Adrenal gland (tissue), 5 donors: ENCODE data around the gene ST6GALNAC3.
"Not testable (repeated sequence)": the region's sequence is repeated elsewhere in the genome, so short reads cannot be mapped to it uniquely, and the experiment has no call there.

Experiments used
- CTCF ChIP-seq, 6 experiments: fragments of 450-650 bp in 4 of 6; fragments of 200-600 bp in 2 of 6; sonication (generic) in 1 of 6; IDR thresholded peaks; 1 replicate in 5 of 6; 2 replicates in 1 of 6; pipeline versions ENCODE4 v1.5.1 to v1.8.0; 2016 to 2021; ENCODE audit warnings: antibody characterized with exemption in 6 of 6, mild to moderate bottlenecking in 2 of 6, moderate library complexity in 1 of 6
- POLR2A ChIP-seq, 2 donors: fragments of 450-650 bp; IDR thresholded peaks; one replicate each; pipeline ENCODE4 v1.6.1; 2017; ENCODE audit warnings: antibody characterized with exemption in 2 of 2, mild to moderate bottlenecking in 2 of 2, moderate library complexity in 1 of 2
- donor health status: DM: no; HTN: no; CAD: no.

GRCh38 chr1:76341816-76342215, 267.3 kb downstream of the ST6GALNAC3 start:
- not testable (repeated sequence) for TF ChIP-seq POLR2A, CTCF (IDR thresholded peaks at IDR 0.05)
